Kidney (tissue), 14 donors: ENCODE data around the gene CNNM3. TPM values are rescaled to one million over a fixed set of nuclear protein-coding genes. Genes with fewer than 3 reads are reported as not detected.
A peak's percentile ranks its signal among the peaks of the same experiment; 100 is the strongest.

ENCODE experiments used
- DNase-seq, 5 donors: peaks; one replicate each; pipeline ENCODE4 v3.0.0-alpha.2; 2013 to 2020
- FAIRE-seq: peaks from 2 replicates; lab custom pipeline; 2012; peaks lifted over from hg19 to GRCh38; lab: Jason Lieb, UNC
- H3K27ac ChIP-seq, 2 donors: one replicate each; pipeline ENCODE4 v1.7.0; 2013; ENCODE audit warnings: low read depth in 2 of 2, low read length in 2 of 2, inconsistent platforms in 1 of 2
- H3K27me3 ChIP-seq: one replicate; pipeline ENCODE4 v1.7.1; 2013; ENCODE audit warnings: low read length, inconsistent platforms; ENCODE audit not compliant: control insufficient read depth, insufficient read depth
- H3K36me3 ChIP-seq, 3 donors: one replicate each; pipeline versions ENCODE4 v1.7.0 to v1.7.1; 2013; ENCODE audit warnings: low read length in 3 of 3, control low read depth in 1 of 3, inconsistent platforms in 1 of 3; ENCODE audit not compliant: insufficient read depth in 3 of 3, control insufficient read depth in 2 of 3
- H3K4me1 ChIP-seq, 3 donors: one replicate each; pipeline versions ENCODE4 v1.7.0 to v1.7.1; 2013; ENCODE audit warnings: low read length in 3 of 3, inconsistent platforms in 1 of 3, low read depth in 1 of 3; ENCODE audit not compliant: control insufficient read depth in 2 of 3, insufficient read depth in 2 of 3
- H3K4me3 ChIP-seq, 3 donors: one replicate each; pipeline versions ENCODE4 v1.7.0 to v1.8.1; 2013; ENCODE audit warnings: low read length in 3 of 3, control low read depth in 1 of 3, inconsistent platforms in 1 of 3
- H3K9ac ChIP-seq, 3 donors: one replicate each; pipeline versions ENCODE4 v1.7.0 to v1.7.1; 2013; ENCODE audit warnings: low read length in 3 of 3, control low read depth in 1 of 3, inconsistent platforms in 1 of 3
- H3K9me3 ChIP-seq, 3 donors: one replicate each; pipeline versions ENCODE4 v1.7.0 to v1.7.1; 2013; ENCODE audit warnings: low read length in 3 of 3, control low read depth in 1 of 3, inconsistent platforms in 1 of 3; ENCODE audit not compliant: control insufficient read depth in 2 of 3, insufficient read depth in 1 of 3
- intact Hi-C: fragments of 100-400 bp; cut with DNase I; formaldehyde crosslinking; loops from one replicate; pipeline ENCODE4 v1.11.1; 2022
- polyA plus RNA-seq: library from polyadenylated mRNA; stranded (reverse); fragments of 350-450 nt; fragmentation: Illumina TruSeq; extraction: RNeasy Lipid Tissue Mini Kit (QIAGEN cat#74804); gene quantifications from one replicate; pipeline ENCODE4 v1.2.3, GENCODE V29; 2014; ENCODE audit warnings: low read depth, low replicate concordance; ENCODE audit not compliant: insufficient read depth
- total RNA-seq: library from RNA; stranded (reverse); fragmentation: NEBNext Ultra II Directional; extraction: Animal tissue kit (Norgen Biotek cat#: 25700); gene quantifications from one replicate; pipeline ENCODE4 v1.2.1, GENCODE V29; 2021
- TF ChIP-seq, protein P1 (sequence below): IDR thresholded peaks from 3 replicates; pipeline ENCODE4 v1.5.1; 2012; ENCODE audit warnings: mild to moderate bottlenecking, moderate library complexity, borderline replicate concordance; ENCODE audit not compliant: insufficient read depth; ENCODE audit errors: extremely low read depth
- donor health status: control.
- donor health status: control.
- donor health status: control.
- donor health status: control.
- donor health status: control.
- donor health status: DM: yes; HTN: yes; CAD: no.
- donor health status: Normal renal cell carcinoma (clear cell type).

CNNM3 gene
- total and polyA plus RNA-seq, 2 donors from 2014 or later = 6.9 to 26.1 TPM

DNA sequence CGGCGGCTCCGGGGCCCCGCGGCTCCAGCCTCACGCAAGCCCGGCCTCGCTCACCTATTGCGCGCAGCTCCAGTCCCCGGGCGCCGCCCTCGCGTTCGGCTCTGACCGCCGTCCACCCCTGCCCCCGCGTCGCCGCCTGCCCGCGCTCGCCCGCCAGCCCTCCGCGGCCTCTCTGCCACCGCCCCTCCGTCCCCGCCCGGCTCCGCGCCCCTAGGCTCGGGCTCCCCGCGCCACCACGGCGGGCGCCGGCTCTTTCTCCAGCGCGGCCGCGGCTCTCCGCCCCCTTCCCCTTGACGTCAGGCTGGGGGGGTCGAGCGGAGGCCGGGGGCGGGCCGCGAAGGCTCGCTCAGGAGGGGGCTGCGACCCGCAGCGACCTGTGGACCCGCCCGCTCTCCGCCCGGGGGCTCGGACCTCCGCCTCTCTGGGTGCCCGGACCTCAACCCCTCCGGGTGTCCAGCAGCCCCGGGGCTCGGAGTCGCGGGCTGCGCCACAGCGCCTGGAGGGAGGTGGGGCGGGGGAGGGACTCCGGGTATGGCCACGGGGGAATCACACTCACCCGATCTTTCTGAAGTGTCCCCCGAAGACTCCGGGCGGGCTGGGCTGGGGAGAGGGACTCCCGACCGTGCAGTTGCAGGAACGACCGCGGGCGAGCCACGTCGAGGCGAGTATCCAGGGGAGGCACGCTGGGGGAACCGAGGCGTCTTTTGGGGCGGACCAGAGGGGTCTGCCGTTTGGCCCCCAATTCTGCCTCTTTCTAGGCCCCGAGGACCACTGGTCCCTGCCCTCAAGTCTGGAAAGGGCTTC is 54.0 kb downstream of the CNNM3 start, which contains the start of gene SEMA4C:
TSS of gene SEMA4C (minus strand) at position 259 of the 804 bp plus-strand sequence. CDS start 2,194 bp downstream, outside the sequence.
- Histone ChIP-seq H3K36me3 (peaks cover 3 to 7% (median 4%) of the 10 kb centered on the region in 3 donors), H3K4me1 (peaks cover 0 to 16% (median 8%) of the 10 kb centered on the region in 3 donors), H3K27ac (peak within 1 kb of the TSS; percentile 90 to 92), H3K4me3 (peak within 1 kb of the TSS; percentile 6 to 74 (median 41)), H3K9ac (peak within 1 kb of the TSS; percentile 6 to 90 (median 64)), H3K27me3 (no peaks in the 10 kb centered on the region), H3K9me3 (no peaks in the 10 kb centered on the region)
- TF ChIP-seq, protein P1, sequence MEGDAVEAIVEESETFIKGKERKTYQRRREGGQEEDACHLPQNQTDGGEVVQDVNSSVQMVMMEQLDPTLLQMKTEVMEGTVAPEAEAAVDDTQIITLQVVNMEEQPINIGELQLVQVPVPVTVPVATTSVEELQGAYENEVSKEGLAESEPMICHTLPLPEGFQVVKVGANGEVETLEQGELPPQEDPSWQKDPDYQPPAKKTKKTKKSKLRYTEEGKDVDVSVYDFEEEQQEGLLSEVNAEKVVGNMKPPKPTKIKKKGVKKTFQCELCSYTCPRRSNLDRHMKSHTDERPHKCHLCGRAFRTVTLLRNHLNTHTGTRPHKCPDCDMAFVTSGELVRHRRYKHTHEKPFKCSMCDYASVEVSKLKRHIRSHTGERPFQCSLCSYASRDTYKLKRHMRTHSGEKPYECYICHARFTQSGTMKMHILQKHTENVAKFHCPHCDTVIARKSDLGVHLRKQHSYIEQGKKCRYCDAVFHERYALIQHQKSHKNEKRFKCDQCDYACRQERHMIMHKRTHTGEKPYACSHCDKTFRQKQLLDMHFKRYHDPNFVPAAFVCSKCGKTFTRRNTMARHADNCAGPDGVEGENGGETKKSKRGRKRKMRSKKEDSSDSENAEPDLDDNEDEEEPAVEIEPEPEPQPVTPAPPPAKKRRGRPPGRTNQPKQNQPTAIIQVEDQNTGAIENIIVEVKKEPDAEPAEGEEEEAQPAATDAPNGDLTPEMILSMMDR = no peak
- FAIRE-seq (no peak), DNase-seq (peak; percentile 60 to 92 (median 79))
- intact Hi-C loops = no loop called here

DNA sequence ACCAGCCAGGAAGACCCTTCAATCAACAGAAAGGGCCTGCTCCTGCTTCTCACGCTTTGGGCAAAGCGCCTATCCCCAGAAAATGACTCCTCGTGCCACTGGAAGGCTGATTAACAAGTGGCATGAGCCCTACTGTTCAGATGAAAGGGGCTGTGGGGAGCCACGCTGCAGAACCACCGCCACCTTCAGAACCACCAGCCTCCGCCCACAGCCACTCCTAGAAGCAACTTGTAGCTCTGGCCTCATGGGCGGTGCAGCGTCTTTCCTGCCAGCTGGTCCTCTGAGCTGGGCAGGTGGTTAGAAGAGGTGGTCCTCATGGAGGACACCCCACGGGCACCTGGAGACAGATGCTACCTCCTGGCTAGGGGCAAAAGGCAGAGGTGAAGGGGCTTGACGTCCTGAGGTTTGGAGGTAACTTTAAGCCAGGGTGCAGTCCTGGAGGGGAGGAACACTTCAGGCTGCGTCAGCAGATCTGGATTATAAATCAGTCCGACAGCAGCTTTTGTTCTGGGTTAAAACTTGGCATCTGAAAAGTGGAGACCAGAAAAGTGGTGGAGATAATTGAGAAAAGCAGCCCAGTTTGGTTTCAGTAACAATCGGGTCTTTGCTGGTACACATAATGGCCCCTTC is 54.7 kb downstream of the CNNM3 start:
- peak overlapping the region in 2 of 3 donors; percentile 6 to 90 for H3K9ac ChIP-seq
- intact Hi-C loops = no loop called here
- H3K9me3 ChIP-seq = no peaks in the 10 kb centered on the region
- H3K36me3 ChIP-seq = peaks cover 0 to 4% (median 1%) of the 10 kb centered on the region in 3 donors
- peaks cover 0 to 16% (median 8%) of the 10 kb centered on the region in 3 donors for H3K4me1 ChIP-seq
- no peaks in the 10 kb centered on the region for H3K27me3 ChIP-seq
- DNase-seq (peak; percentile 49 to 84 (median 66)), FAIRE-seq (no peak)
- H3K4me3 ChIP-seq = peak overlapping the region; percentile 2 to 67 (median 41)
- TF ChIP-seq, protein P1 = no peak
- H3K27ac ChIP-seq = peak overlapping the region; percentile 5 to 89

DNA sequence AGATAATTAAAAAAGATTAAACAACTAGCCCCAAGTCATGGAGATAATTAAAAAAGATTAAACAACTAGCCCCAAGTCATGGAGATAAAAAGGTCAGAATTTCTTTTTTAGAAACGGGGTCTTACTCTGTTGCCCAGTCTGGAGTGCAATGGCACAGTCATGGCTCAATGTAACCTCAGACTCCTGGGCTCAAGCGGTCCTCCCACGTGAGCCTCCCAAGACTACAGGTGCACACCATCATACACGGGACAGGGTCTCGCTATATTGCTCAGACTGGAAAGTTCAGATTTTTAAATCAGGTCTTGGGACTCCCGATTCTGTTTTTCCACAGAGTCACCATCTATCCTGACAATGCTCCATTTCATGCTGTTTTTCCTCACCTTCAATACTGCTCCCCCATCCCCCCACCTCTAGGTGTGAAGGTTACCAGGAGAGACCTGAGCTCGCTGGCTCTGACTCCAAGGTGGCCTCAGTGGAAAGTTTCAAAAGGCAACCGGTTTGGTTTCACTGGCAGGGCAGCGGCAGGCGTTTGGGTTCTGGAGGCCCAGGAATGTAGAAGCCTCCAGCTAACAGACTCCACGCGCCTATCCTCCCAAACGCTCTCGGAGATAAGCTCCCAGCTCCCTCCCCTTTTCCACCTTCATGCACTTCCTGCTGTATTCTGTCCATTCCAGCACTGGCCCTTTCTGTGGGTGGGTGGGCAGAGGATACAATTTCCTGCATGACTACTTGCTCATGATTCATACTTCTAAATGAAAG is 56.7 kb downstream of the CNNM3 start:
- H3K9ac ChIP-seq = no peak overlapping the region
- H3K4me3 ChIP-seq = no peak overlapping the region
- no peaks in the 10 kb centered on the region for H3K36me3 ChIP-seq
- H3K27ac ChIP-seq = no peak overlapping the region
- TF ChIP-seq, protein P1 = no peak
- H3K4me1 ChIP-seq = peaks cover 0 to 8% (median 6%) of the 10 kb centered on the region in 3 donors
- DNase-seq (peak in 1 of 5 donors; percentile 72), FAIRE-seq (no peak)
- intact Hi-C loops = no loop called here
- no peaks in the 10 kb centered on the region for H3K27me3 ChIP-seq
- no peaks in the 10 kb centered on the region for H3K9me3 ChIP-seq
